GM18507 (cell line): Measurements from ENCODE around the gene MALRD1.

ENCODE experiments used
- DNase-seq: peaks from one replicate; pipeline ENCODE4 v3.0.0; 2011; ENCODE audit warnings: low read depth; ENCODE audit not compliant: insufficient read length; ENCODE audit errors: extremely low spot score
- FAIRE-seq: peaks from 2 replicates; lab custom pipeline; 2011; peaks lifted over from hg19 to GRCh38; lab: Jason Lieb, UNC

The MALRD1 gene

DNA sequence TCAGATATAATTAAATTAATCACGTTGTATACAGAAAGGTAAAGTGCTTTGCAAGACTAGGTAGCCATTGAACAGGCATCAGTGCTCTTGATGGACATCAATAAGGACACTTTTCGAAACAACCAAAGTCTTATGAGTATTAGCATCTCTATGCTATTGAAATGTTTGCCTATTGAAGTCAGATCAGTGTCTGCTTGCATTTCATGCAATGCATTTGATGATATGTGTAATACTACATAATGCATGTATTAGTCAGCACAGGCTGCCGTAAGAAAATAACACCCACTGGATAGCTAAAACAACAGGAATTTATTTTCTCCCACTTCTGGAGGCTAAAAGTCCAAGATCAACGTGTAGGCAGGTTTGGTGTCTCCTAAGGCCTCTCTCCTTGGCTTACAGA is 558.4 kb downstream of the MALRD1 start:
- FAIRE-seq (no peak), DNase-seq (no peak)

DNA sequence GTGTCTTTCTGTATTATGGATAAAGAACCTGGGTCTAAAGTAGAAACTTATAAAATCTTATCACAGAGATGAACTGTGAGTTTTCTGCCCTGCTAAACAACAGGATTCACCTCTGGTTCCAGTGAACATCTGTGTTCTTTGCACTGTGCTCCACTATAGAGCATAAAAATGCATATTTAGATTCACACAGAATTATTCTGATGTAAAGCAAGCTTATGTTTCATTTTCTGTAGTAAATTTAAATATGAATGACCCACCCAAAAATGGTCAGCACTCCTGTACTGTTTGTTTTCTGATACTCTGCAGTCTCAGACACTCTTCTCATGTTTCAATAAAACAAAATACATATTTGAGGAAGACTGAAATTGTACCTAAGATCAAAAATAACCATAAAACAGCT is 563.2 kb downstream of the MALRD1 start:
- FAIRE-seq (no peak), DNase-seq (no peak)

DNA sequence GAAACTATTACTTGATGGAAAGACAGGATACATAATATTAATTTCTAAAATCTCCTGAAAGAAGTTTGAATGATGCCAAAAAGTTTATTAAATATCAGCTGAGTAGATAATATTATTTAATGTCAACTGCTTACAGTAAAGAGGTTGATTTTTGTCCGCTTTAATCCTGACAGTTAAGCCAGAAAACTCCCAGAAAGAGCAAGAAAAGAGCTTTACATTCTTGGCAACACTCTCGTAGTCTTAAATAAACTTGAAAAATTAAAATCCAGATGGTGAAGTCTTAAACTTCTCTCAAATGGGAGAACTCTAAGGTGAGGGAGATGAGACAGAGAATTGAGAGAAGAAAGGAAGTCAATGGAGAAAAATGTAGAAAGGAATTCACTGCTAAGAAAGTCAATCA is 568.4 kb downstream of the MALRD1 start:
- DNase-seq, result no peak
- FAIRE-seq, result no peak

DNA sequence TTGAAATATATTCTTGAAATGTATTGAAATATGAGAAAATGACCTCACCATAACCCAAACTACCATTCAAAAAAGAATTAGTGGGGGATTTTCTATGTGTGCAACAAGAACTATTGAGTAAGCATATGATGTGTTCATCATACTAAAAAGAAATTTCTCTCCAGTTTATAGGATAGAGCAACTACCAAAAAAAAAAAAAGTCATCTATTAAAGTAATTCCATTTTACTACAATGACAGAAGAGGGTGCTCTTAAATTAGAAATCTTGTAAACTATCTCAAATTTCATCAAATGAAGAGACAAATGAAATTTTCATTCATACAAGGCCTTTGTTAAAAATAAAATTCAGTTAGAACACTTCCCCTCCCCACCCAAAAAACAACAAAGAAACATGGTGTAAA is 572.2 kb downstream of the MALRD1 start:
- no peak for FAIRE-seq
- no peak for DNase-seq

DNA sequence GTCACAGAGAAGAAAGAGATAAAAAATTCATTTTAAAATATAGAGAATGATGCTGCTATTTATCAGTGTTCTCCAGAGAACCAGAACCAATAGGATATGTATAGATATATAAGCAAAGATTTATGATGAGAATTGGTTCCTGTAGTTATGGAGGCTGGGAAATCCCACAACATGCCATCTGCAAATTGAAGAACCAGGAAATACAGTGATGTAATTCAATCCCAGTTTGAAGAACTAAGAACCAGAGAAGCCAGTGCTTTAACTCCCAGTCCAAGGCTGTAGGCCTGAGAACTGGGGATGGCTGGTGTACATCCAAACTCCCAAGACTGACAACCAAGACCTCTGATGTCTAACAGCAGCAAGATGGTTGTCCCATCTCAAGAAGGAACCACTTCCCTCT is 574.7 kb downstream of the MALRD1 start:
- DNase-seq (no peak), FAIRE-seq (no peak)

DNA sequence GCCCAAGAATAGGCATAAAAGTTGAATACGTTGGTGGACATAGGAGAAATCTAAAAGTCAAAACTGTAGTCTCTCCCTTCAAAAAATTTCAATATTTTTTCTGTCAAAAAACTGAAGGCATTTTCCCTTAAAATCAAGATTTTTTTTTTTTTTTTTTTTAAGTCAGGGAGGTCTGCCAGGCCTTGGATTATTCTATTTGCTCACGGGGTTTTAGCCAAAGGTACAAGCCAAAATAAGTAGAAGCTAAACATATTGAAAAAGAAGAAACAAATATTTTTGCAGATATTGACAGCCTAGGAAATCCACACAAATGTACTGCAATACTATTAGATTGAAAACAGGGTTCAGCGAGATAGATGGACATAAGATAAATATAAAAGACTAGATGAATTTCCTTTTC is 577.6 kb downstream of the MALRD1 start:
- FAIRE-seq (no peak), DNase-seq (no peak)

DNA sequence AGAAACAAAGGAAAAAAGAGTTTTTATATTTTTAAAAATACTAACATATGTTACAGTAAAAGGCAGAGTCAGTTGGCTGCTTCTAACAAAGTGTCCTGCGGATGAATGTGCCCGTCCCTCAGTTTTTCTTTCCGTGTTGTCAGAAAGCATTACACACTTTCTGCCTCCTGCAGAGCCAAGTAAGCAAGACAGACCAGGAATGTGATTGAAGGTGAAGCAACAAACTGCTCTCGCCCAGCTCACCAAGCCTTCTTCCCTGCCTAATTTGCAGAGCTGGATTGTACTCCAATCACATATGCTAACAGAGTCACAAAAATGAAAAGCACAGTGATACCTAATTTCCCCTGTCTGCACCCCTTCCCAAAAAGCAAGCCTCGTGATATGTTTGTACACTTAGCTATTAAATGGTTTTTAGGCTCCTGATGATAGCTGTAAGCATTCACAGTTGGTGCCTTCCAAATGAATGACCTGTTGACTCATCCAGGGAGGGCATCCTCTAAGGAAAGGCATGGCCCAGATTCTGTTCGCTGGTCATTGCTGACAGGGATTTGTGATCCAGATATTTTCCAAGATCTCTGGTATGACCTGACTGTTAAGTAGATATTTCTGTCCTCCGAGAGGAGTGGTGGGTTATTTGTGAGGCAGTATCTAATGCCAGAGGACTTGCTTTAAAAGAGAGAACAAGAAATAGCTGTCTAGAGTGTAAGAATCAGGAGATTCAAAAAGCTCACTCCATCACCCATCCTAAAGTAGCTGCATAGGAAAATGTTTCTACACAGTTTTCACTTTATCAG is 580.4 kb downstream of the MALRD1 start:
- FAIRE-seq (no peak), DNase-seq (no peak)

DNA sequence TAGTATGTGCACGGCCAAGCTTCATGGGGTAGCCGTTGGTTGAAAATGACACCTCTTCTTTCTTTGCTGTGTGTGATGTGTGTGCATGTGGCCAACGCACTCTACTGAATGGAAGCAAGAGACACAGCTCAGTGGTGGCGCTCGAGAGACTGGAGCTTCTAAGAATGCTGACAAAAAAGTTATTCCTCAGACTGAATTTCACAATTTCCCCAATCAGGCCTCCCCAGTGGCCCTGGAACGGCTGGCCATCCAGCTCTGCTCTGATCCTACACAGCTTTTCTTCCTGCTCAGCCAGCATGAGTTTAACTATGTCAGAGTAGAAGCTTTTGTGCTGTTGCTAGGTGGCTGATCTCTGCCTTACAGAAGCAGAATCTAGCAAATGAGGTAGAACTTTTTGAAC is 581.0 kb downstream of the MALRD1 start:
- DNase-seq (no peak), FAIRE-seq (no peak)

DNA sequence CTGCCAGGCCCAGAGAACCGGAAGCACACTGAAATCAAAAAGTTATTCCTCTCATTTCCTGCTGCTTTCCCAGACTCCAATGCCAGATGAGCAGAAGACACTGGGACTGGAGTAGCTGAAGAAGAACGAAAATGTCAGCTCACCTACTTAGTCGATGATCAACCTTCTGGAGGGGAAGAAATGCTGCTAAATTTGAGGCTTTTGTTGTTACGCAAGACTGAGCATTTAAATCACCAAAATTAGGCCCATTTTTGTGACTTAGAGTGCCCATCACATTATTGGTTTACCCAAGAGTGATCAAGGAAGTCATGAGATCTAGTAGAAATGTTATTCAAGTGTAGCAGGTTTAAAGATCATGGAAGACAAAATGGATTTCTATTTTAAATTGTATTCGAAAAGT is 585.6 kb downstream of the MALRD1 start:
- DNase-seq (no peak), FAIRE-seq (no peak)

DNA sequence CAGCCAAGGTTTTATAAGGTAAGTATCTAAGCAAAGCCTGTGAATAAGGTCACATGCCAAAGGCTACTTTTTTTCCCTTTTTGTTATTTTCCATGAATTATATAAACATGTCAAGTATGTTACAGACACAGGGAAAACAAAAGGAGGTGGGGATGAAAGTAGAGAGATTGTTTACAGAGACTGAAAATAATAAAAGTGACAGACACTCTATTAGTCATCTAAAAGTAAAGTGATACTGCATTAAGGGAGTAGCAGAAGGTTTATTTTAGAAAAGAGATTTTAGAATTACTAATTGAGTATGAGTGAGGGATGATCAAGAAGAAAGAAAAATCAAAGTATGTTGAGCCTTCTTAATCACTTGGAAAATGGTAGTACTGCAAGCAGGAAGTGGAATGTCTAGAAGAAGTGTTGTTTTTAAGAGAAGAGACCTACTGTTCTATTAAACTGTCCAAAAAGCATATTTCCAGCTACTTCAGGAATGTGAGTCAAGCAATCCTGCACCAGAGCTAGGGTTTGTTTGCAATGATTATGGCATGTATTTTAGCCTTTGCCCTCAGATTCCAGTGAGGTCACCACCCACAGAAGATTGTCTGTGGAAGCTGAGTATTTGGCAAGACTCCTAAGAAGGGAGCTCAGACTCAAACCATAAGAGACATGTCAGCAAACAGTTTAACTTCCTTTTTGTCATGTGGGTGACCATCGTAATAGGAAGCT is 589.7 kb downstream of the MALRD1 start:
- DNase-seq (no peak), FAIRE-seq (no peak)

DNA sequence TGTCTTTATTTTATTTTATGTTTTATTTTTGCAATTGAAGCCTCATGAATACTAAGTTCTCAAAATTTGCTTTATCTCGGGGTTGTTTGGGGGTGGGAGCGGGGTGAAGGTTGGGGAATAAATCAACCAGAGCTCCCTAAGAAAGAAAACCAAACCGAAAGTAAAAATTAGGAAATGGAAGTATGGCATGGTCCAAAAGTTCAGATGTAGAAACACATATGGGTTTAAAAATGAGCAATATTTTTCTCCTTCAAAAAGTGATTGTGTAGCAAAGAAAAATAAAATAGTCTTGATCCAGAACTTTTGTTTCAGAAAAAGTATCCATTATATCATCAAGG is 590.3 kb downstream of the MALRD1 start:
- DNase-seq (no peak), FAIRE-seq (no peak)

DNA sequence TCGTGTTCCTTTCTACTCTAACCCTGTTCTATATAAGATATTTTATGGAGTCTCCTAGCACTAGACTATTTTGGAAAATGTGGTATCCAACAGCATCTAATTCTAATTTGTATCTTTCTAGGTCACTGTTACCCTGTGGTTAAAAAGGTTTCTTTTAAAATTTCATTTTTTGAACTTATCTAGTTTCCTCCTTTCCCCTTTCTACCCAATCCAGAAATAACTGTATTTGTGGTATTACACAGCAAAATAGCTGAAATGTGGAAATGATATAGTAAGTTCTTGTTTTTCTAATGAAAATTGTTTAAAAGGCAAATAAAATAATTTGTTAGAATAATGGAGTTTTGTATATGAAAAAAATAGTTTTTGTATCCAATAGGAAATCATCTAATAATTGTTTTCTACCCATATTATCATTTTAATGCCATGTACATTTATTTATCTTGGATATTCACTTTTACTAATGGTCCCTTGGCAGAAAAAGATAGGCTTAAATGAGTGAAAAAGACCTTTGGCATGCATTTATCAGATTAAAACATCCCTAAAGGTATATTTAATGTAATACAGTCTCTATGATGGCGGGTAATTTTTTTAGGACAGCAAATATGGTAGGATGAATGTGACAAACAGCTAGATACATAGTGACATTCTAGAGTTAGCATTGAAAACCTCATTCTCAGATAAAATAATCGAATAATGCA is 592.1 kb downstream of the MALRD1 start:
- DNase-seq (no peak), FAIRE-seq (no peak)

DNA sequence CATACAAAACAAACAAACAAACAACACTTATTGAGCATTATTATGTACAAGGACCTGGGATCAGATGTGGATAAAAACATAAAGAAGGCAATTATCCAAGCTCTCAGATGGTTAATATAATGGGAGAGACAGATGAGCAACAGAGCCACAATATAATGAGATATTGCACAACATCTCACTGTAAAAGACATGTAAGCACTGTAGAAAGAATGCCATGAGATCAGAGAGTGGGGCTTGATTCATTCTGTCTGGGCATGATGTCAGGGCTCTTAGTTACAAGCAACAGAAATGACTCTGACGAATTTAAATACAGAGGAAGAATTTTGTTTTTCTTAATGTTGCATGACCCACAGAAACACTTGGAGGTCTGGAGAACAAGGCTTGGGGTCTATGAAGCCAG is 602.9 kb downstream of the MALRD1 start:
- no peak for FAIRE-seq
- no peak for DNase-seq

DNA sequence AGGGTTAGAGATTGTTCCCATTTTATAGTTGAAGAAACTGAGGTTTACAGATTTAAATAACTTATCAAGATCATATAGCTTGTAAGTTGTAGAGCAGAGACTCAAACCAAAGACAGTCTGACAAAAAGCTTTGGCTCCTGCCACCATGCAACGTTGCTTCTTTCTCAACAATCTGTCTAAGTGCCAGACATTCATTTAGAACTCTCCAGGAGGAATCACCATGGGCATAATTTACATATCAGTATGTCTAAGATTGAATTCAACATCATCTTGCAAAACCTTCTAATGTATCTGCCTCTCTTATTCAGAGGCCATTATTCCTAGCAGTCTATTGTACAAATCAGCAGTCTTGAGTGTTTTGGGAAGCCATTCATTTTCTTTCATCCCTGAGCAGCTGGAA is 604.1 kb downstream of the MALRD1 start:
- DNase-seq (no peak), FAIRE-seq (no peak)

DNA sequence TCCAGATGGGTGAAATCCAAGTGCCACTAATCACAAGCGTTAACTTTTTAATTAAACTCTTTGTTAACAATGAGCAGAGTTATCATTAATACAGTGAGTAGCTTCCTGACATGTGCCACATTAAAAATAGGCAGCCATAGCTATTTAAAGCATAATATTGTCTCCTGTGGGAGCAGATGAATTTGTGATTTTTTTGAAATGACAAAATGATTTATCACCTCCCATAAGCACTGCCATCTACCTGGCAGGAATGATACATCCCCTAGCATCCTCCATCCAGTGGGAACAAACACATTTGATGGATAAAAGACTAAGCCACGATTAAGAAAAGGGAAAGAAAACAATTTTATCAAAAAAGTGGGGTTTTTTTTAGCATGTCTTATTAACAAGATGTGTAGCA is 605.3 kb downstream of the MALRD1 start:
- DNase-seq, result no peak
- FAIRE-seq, result no peak

DNA sequence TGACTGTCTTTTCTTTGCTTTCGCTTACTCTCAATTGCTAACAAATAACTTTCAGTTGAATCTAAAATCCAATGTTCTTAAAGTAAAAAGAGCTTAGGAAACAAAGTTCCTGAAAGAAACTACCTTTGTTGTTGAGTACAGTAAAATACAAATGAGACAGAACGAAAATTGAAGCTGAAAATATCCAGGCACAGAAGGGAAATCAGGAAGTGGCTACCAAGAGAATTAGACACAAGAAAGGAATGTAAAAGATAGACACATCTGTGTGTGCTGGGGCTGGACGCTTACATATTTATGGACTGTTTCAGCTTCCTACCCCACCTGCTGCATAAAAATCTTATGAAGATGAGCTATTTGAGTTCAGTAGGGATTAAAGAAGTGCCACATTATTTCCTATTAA is 606.0 kb downstream of the MALRD1 start:
- no peak for DNase-seq
- no peak for FAIRE-seq

DNA sequence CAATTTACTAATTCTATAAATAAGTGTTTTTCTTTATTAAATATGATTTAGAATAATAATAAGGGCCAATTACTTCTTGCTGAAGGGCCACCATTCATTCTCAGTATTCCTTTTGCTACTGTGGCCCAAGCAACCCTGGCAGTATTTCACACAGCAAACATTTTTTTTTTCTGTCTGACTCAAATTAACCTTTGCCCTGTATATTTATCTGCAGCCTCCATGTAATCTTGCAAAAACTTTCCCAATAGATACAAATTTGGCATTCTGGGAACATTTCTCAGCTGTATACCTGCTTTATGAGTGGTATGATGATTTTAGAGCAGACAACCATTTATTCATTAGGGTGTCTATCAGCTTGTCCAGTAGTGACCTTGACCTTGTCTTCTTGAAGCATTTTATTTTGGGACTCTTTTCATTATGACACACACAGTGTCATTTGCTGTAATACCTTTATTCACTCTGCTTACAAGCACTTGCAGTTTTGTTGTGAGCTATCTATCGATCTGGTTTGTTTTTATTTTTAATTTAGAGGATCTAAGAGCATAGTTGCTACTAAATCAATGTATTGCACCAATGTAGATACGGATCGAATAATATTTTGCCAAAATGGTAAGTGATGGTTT is 607.9 kb downstream of the MALRD1 start:
- DNase-seq (no peak), FAIRE-seq (no peak)

DNA sequence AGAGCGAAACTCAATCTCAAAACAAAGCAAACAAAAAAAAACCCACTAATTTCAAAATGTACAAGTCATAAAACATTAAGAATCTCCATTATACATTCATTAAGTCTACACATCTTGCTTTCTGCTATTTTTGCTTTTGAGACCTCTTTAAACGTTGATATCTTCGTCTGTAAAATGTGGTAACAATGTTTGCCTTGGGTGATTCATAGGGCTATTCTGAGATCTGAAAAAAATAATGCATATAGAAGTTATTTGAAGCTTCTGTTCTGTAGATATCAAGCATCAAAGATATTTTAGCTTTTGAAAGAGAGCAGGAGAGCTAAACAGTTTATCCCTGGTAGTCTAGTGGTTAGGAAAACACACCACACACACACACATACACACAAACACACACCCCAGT is 609.5 kb downstream of the MALRD1 start:
- FAIRE-seq (no peak), DNase-seq (no peak)

DNA sequence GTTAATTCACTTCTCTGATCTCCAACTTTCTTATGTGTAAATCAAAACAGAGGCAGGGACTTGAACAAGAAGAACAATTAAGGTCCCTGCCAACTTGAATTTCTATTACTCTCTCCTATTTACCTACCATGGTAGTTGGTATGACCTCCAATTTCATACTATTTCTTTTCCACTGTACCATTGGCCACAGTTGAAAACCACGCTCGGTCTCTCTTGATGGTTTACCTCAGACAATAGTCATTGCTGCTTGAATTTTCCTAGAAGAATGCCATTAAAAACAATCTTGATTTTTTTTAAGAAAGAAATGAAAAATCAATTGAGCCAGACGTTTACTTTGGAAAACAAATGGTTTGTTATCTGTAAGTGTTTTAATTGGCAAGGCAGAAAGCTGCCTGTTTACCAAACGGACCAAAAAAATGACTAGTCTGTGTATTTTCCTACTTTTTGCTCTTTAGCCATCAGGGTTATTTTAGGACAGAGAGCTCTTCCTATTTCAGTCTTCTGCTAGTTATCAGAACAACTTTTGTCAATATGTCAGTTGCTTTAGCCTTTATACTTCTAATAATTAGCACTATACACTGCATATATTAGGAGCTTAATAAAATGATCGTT is 610.1 kb downstream of the MALRD1 start:
- FAIRE-seq (no peak), DNase-seq (no peak)
